ENCODE measurements around the gene UBE2L6.

Gene UBE2L6

GRCh38 chr11:57555393-57555792 lies 12.1 kb downstream of the UBE2L6 start:
- in situ Hi-C loops (cut with MboI; ENCODE audit: low sequenced_read_pairs), result no loop called here
- no peaks in the 10 kb centered on the region for H3K9me3 ChIP-seq
- 0 out of 2 replicates have a peak, but pooled peaks cover 4% of the 10 kb centered on the region for H3K36me3 ChIP-seq (replicated peaks)

GRCh38 chr11:57552479-57552878 lies 15.0 kb downstream of the UBE2L6 start:
- in situ Hi-C loops (cut with MboI; ENCODE audit: low sequenced_read_pairs), result no loop called here
- DNase-seq (ENCODE audit: low spot score in 2 of 2), result no peak
- H3K9me3 ChIP-seq, result no peaks in the 10 kb centered on the region
- H3K4me3 ChIP-seq, result no peak overlapping the region
- no peaks in the 10 kb centered on the region for H3K27me3 ChIP-seq (ENCODE audit: low read depth)
- no peaks in the 10 kb centered on the region for H3K4me1 ChIP-seq
- H3K36me3 ChIP-seq (replicated peaks), result no peaks in the 10 kb centered on the region

More at GRCh38 chr11:57555393-57555792, 12.1 kb downstream of the UBE2L6 start:
- DNase-seq (ENCODE audit: low spot score in 2 of 2), result no peak
- no peaks in the 10 kb centered on the region for H3K4me1 ChIP-seq
- H3K4me3 ChIP-seq, result no peak overlapping the region
- no peaks in the 10 kb centered on the region for H3K27me3 ChIP-seq (ENCODE audit: low read depth)

- no peak for DNase-seq (ENCODE audit: low spot score in 2 of 2)
- Histone ChIP-seq H3K4me1 (no peaks in the 10 kb centered on the region), H3K4me3 (no peak overlapping the region), H3K27me3 (ENCODE audit: low read depth) (no peaks in the 10 kb centered on the region), H3K9me3 (no peaks in the 10 kb centered on the region), H3K36me3 (replicated peaks) (no peaks in the 10 kb centered on the region)
- in situ Hi-C loops (cut with MboI; ENCODE audit: low sequenced_read_pairs), result no loop called here
Observed at GRCh38 chr11:57551941-57552340, 15.5 kb downstream of the UBE2L6 start.

GRCh38 chr11:57549983-57550382 lies 17.5 kb downstream of the UBE2L6 start:
- H3K36me3 ChIP-seq (replicated peaks), result no peaks in the 10 kb centered on the region
- in situ Hi-C loops (cut with MboI; ENCODE audit: low sequenced_read_pairs), result no loop called here
- DNase-seq (ENCODE audit: low spot score in 2 of 2), result no peak

GRCh38 chr11:57547854-57548377 lies 19.6 kb downstream of the UBE2L6 start:
- H3K9me3 ChIP-seq, result no peaks in the 10 kb centered on the region
- H3K4me1 ChIP-seq, result no peaks in the 10 kb centered on the region
- DNase-seq (ENCODE audit: low spot score in 2 of 2), result no peak
- in situ Hi-C loops (cut with MboI; ENCODE audit: low sequenced_read_pairs), result no loop called here
- no peaks in the 10 kb centered on the region for H3K36me3 ChIP-seq (replicated peaks)
- H3K4me3 ChIP-seq, result no peak overlapping the region
- no peaks in the 10 kb centered on the region for H3K27me3 ChIP-seq (ENCODE audit: low read depth)

More at GRCh38 chr11:57549983-57550382, 17.5 kb downstream of the UBE2L6 start:
- Histone ChIP-seq H3K4me3 (no peak overlapping the region), H3K27me3 (ENCODE audit: low read depth) (no peaks in the 10 kb centered on the region), H3K9me3 (no peaks in the 10 kb centered on the region), H3K4me1 (no peaks in the 10 kb centered on the region)

GRCh38 chr11:57546869-57547475 lies 20.5 kb downstream of the UBE2L6 start:
- DNase-seq (ENCODE audit: low spot score in 2 of 2), result peak in 1 of 2 experiments; percentile 22
- in situ Hi-C loops (cut with MboI; ENCODE audit: low sequenced_read_pairs), result no loop called here
- Histone ChIP-seq H3K4me1 (no peaks in the 10 kb centered on the region), H3K36me3 (replicated peaks) (no peaks in the 10 kb centered on the region), H3K9me3 (no peaks in the 10 kb centered on the region), H3K4me3 (no peak overlapping the region), H3K27me3 (ENCODE audit: low read depth) (no peaks in the 10 kb centered on the region)

- in situ Hi-C loops (cut with MboI; ENCODE audit: low sequenced_read_pairs), result no loop called here
- H3K4me1 ChIP-seq, result no peaks in the 10 kb centered on the region
- no peak for DNase-seq (ENCODE audit: low spot score in 2 of 2)
- no peaks in the 10 kb centered on the region for H3K9me3 ChIP-seq
- H3K27me3 ChIP-seq (ENCODE audit: low read depth), result no peaks in the 10 kb centered on the region
- H3K36me3 ChIP-seq (replicated peaks), result no peaks in the 10 kb centered on the region
- no peak overlapping the region for H3K4me3 ChIP-seq
Observed at GRCh38 chr11:57546451-57546850, 21.0 kb downstream of the UBE2L6 start.

GRCh38 chr11:57545883-57546282 lies 21.6 kb downstream of the UBE2L6 start:
- Histone ChIP-seq H3K36me3 (replicated peaks) (no peaks in the 10 kb centered on the region), H3K4me1 (no peaks in the 10 kb centered on the region), H3K9me3 (no peaks in the 10 kb centered on the region), H3K4me3 (no peak overlapping the region), H3K27me3 (ENCODE audit: low read depth) (no peaks in the 10 kb centered on the region)
- in situ Hi-C loops (cut with MboI; ENCODE audit: low sequenced_read_pairs), result no loop called here
- no peak for DNase-seq (ENCODE audit: low spot score in 2 of 2)

- Histone ChIP-seq H3K36me3 (replicated peaks) (no peaks in the 10 kb centered on the region), H3K4me1 (no peaks in the 10 kb centered on the region), H3K4me3 (no peak overlapping the region), H3K27me3 (ENCODE audit: low read depth) (no peaks in the 10 kb centered on the region), H3K9me3 (no peaks in the 10 kb centered on the region)
- DNase-seq (ENCODE audit: low spot score in 2 of 2), result no peak
- in situ Hi-C loops (cut with MboI; ENCODE audit: low sequenced_read_pairs), result no loop called here
Observed at GRCh38 chr11:57544566-57544965, 22.9 kb downstream of the UBE2L6 start.

GRCh38 chr11:57543593-57543992 lies 23.9 kb downstream of the UBE2L6 start:
- Histone ChIP-seq H3K36me3 (replicated peaks) (no peaks in the 10 kb centered on the region), H3K27me3 (ENCODE audit: low read depth) (no peaks in the 10 kb centered on the region), H3K4me3 (no peak overlapping the region), H3K9me3 (no peaks in the 10 kb centered on the region), H3K4me1 (no peaks in the 10 kb centered on the region)
- no peak for DNase-seq (ENCODE audit: low spot score in 2 of 2)
- in situ Hi-C loops (cut with MboI; ENCODE audit: low sequenced_read_pairs), result no loop called here

GRCh38 chr11:57542582-57542981 lies 24.9 kb downstream of the UBE2L6 start:
- Histone ChIP-seq H3K36me3 (replicated peaks) (no peaks in the 10 kb centered on the region), H3K4me1 (no peaks in the 10 kb centered on the region), H3K9me3 (no peaks in the 10 kb centered on the region), H3K4me3 (no peak overlapping the region), H3K27me3 (ENCODE audit: low read depth) (no peaks in the 10 kb centered on the region)
- in situ Hi-C loops (cut with MboI; ENCODE audit: low sequenced_read_pairs), result no loop called here
- DNase-seq (ENCODE audit: low spot score in 2 of 2), result no peak

GRCh38 chr11:57541169-57541568 lies 26.3 kb downstream of the UBE2L6 start:
- Histone ChIP-seq H3K9me3 (no peaks in the 10 kb centered on the region; the same call in 1 of the 2 replicates), H3K36me3 (replicated peaks) (no peaks in the 10 kb centered on the region), H3K4me3 (no peak overlapping the region), H3K4me1 (no peaks in the 10 kb centered on the region), H3K27me3 (ENCODE audit: low read depth) (peaks cover 1% of the 10 kb centered on the region; the same call in 1 of the 2 replicates)
- no peak for DNase-seq (ENCODE audit: low spot score in 2 of 2)
- in situ Hi-C loops (cut with MboI; ENCODE audit: low sequenced_read_pairs), result no loop called here

- H3K36me3 ChIP-seq (replicated peaks), result no peaks in the 10 kb centered on the region
- no peak for DNase-seq (ENCODE audit: low spot score in 2 of 2)
- no peaks in the 10 kb centered on the region; the same call in 1 of the 2 replicates for H3K9me3 ChIP-seq
- no peaks in the 10 kb centered on the region for H3K4me1 ChIP-seq
- in situ Hi-C loops (cut with MboI; ENCODE audit: low sequenced_read_pairs), result no loop called here
- H3K4me3 ChIP-seq, result no peak overlapping the region
- peaks cover 3% of the 10 kb centered on the region; the same call in 1 of the 2 replicates for H3K27me3 ChIP-seq (ENCODE audit: low read depth)
Observed at GRCh38 chr11:57539342-57539741, 28.1 kb downstream of the UBE2L6 start.

- in situ Hi-C loops (cut with MboI; ENCODE audit: low sequenced_read_pairs), result no loop called here
- Histone ChIP-seq H3K9me3 (no peaks in the 10 kb centered on the region; the same call in 1 of the 2 replicates), H3K4me1 (no peaks in the 10 kb centered on the region), H3K27me3 (ENCODE audit: low read depth) (peaks cover 3% of the 10 kb centered on the region; the same call in 1 of the 2 replicates), H3K4me3 (no peak within 1 kb of the TSS), H3K36me3 (replicated peaks) (no peaks in the 10 kb centered on the region)
- DNase-seq (ENCODE audit: low spot score in 2 of 2), result no peak
Observed at GRCh38 chr11:57536947-57537619, 30.4 kb downstream of the UBE2L6 start, which contains the start of gene SMTNL1. Gene SMTNL1, plus strand, starts transcription at chr11:57537595. Its CDS starts 5,048 bp downstream, at chr11:57542643.

Measured in HAP-1 (cell line).